22Rv1 (cell line): ENCODE results near the gene GRPEL2.

Experiments used
- H3K27ac ChIP-seq: fragments of 450-650 bp; 2 replicates; pipeline ENCODE4 v1.5.1; 2017
- ZFX ChIP-seq: fragments of 450-650 bp; IDR thresholded peaks from 2 replicates; pipeline ENCODE4 v1.6.1; 2017; ENCODE audit warnings: antibody characterized with exemption, borderline replicate concordance
- TF ChIP-seq, protein P1 (sequence below): fragments of 450-650 bp; IDR thresholded peaks from 2 replicates; pipeline ENCODE4 v1.5.1; 2017; ENCODE audit warnings: mild to moderate bottlenecking

GRPEL2 gene

DNA sequence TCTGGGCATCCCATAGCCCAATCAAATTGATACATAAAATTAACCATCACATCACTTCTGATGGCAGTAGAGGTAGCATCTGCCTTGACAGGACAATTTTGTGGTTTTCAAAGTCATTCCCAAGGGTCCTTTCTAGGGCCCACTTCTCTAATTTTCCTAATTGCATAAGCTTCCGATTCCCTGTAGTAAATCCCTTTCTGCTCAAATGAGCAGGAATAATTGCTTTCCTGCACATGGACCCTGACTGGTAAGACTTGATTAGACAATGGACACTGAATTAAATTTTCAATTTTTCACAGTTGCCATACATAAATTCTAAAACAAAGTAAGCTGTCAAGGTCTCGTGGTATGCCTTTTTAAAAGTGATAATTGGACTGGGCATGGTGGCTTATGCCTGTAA, 55.8 kb downstream of the GRPEL2 start:
- H3K27ac ChIP-seq, result no peak overlapping the region
- no peak for TF ChIP-seq ZFX

DNA sequence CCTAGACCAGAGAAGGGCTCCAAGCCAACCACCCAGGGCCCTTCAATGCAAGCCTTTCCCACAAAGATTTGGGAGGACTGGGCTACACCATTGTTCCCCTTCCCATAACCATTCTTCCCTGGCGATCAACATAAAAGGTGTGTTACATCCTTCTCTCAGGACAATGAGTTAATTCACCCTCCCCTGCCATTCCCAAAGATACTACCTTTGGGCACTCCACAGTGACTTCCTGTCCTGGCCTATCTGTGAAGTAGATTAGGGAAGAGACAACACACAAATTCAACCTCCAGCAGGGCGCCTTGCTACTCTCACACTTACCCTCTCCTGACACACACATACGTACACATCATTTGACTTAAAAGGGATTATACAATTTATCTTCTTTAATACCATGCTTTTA, 57.0 kb downstream of the GRPEL2 start:
- TF ChIP-seq ZFX, result no peak
- TF ChIP-seq, protein P1, sequence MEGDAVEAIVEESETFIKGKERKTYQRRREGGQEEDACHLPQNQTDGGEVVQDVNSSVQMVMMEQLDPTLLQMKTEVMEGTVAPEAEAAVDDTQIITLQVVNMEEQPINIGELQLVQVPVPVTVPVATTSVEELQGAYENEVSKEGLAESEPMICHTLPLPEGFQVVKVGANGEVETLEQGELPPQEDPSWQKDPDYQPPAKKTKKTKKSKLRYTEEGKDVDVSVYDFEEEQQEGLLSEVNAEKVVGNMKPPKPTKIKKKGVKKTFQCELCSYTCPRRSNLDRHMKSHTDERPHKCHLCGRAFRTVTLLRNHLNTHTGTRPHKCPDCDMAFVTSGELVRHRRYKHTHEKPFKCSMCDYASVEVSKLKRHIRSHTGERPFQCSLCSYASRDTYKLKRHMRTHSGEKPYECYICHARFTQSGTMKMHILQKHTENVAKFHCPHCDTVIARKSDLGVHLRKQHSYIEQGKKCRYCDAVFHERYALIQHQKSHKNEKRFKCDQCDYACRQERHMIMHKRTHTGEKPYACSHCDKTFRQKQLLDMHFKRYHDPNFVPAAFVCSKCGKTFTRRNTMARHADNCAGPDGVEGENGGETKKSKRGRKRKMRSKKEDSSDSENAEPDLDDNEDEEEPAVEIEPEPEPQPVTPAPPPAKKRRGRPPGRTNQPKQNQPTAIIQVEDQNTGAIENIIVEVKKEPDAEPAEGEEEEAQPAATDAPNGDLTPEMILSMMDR, result no peak
- no peak overlapping the region for H3K27ac ChIP-seq
